ENCODE measurements around the gene ACAD8.
"Not testable (repeated sequence)": the region's sequence is repeated elsewhere in the genome, so short reads cannot be mapped to it uniquely, and the experiment has no call there.

The ACAD8 gene

DNA sequence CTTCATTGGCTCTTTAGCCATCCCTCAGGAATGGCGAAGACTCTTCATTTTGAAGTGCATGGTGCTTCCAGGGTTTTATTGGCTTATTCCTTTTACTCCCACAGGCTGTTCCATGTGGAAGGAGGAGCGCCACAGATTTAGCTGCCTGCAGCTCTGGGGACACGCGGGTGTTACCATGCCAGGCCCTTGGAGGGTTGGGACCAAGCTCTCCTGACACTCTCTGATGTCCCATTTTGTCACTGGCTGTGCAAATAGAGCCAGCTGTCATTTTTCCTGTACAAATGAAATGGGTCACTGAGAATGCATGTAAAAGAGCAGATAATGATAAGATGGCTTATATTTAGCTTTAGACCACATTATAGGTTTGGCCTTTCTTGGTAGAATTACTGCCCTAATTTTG, 9.5 kb upstream of the ACAD8 start:
- Histone ChIP-seq H3K4me3 (ENCODE audit: low read length) (no peak overlapping the region), H3K27ac (ENCODE audit: low read length) (no peak overlapping the region), H3K27me3 (ENCODE audit: insufficient read depth, low read length) (no peaks in the 10 kb centered on the region), H3K4me1 (ENCODE audit: insufficient read depth, low read length) (no peaks in the 10 kb centered on the region), H3K36me3 (ENCODE audit: insufficient read depth, low read depth, low read length) (peaks cover 68% of the 10 kb centered on the region), H3K9ac (ENCODE audit: low read depth, low read length) (no peak overlapping the region), H3K9me3 (ENCODE audit: insufficient read depth, low read depth, low read length) (no peaks in the 10 kb centered on the region)

DNA sequence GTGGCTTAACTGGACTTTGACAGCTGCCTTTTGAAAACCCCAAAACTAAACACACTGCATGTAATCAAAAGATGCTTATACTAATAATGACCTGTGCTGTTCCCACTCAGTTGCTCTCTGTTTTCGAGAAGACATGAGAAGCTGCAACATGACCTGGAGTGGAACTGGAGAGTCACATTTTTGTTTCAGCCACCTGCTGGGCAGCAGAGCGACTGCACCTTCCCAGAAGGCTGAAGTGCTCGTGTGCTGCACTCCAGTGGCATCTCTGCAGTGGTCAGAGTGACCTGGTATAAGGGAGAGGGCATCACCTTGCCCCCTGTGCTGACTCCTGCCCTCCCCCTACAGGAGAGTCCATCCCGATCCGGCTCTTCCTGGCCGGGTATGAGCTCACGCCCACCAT, 8.8 kb upstream of the ACAD8 start:
- Histone ChIP-seq H3K27ac (ENCODE audit: low read length) (no peak overlapping the region), H3K4me3 (ENCODE audit: low read length) (no peak overlapping the region), H3K36me3 (ENCODE audit: insufficient read depth, low read depth, low read length) (peaks cover 71% of the 10 kb centered on the region), H3K4me1 (ENCODE audit: insufficient read depth, low read length) (no peaks in the 10 kb centered on the region), H3K27me3 (ENCODE audit: insufficient read depth, low read length) (no peaks in the 10 kb centered on the region), H3K9ac (ENCODE audit: low read depth, low read length) (no peak overlapping the region), H3K9me3 (ENCODE audit: insufficient read depth, low read depth, low read length) (no peaks in the 10 kb centered on the region)

DNA sequence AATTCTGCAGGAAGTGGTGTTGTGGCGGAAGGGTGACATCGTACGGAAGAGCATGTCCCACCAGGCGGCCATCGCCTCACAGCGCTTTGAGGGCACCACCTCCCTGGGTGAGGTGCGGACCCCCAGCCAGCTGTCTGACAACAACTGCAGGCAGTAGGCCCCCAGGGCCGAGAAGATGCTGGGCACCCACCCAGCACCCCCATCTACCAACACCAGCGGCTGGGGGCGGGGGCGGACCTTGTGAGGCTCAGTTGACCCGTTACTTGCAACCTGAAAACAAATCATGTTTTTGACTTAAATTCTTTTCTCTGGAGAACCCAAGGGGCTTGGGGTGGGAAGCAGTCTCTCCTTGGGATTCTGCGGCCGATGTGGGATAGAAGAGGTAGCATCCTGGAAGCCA, 7.9 kb upstream of the ACAD8 start:
- Histone ChIP-seq H3K4me3 (ENCODE audit: low read length) (no peak overlapping the region), H3K9me3 (ENCODE audit: insufficient read depth, low read depth, low read length) (no peaks in the 10 kb centered on the region), H3K27me3 (ENCODE audit: insufficient read depth, low read length) (no peaks in the 10 kb centered on the region), H3K4me1 (ENCODE audit: insufficient read depth, low read length) (no peaks in the 10 kb centered on the region), H3K9ac (ENCODE audit: low read depth, low read length) (no peak overlapping the region), H3K36me3 (ENCODE audit: insufficient read depth, low read depth, low read length) (peaks cover 77% of the 10 kb centered on the region), H3K27ac (ENCODE audit: low read length) (no peak overlapping the region)

DNA sequence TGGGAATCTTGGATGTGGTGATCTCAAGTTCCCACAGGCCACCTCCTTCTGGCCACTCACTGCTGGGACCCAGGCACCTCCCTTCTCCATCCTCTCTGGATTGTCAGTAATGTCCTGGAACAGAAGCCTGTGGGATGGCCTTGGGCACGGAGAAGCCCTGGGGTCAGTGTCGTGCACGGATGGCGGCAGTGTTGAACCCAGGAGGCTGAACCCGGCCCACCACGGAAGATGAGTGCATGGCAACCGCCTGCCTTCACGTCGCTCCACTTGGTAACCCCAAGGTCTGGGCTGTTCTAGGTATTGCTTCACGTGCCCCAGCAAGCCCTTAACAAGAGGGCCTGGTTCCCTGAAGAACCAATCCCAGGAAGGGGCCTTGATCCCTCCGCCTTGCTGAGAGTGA, 7.3 kb upstream of the ACAD8 start:
- no peaks in the 10 kb centered on the region for H3K4me1 ChIP-seq (ENCODE audit: insufficient read depth, low read length)
- no peak overlapping the region for H3K4me3 ChIP-seq (ENCODE audit: low read length)
- H3K9me3 ChIP-seq (ENCODE audit: insufficient read depth, low read depth, low read length) = no peaks in the 10 kb centered on the region
- H3K27ac ChIP-seq (ENCODE audit: low read length) = no peak overlapping the region
- H3K9ac ChIP-seq (ENCODE audit: low read depth, low read length) = no peak overlapping the region
- H3K27me3 ChIP-seq (ENCODE audit: insufficient read depth, low read length) = no peaks in the 10 kb centered on the region
- peaks cover 84% of the 10 kb centered on the region for H3K36me3 ChIP-seq (ENCODE audit: insufficient read depth, low read depth, low read length)

DNA sequence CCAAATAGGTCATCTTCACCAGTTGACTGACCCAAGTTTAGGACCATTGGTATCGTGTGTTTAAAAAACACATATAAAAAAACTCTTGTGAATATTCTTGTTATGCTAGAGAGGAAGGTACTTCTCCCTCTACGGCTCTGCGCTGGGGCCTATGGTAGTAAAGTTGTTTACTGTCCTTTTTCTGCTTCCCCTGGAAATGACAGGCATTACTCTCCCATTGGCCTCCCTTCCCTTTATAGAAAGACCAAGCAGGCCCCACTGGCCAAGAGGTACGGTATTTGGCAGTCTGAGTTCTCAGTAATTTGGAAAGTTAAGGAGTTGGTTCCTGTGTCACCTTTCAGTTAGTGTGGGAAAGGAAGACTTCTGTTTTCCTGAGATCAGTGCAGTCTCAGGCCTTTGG, 6.7 kb upstream of the ACAD8 start:
- H3K36me3 ChIP-seq (ENCODE audit: insufficient read depth, low read depth, low read length) = peaks cover 84% of the 10 kb centered on the region
- no peaks in the 10 kb centered on the region for H3K27me3 ChIP-seq (ENCODE audit: insufficient read depth, low read length)
- no peaks in the 10 kb centered on the region for H3K9me3 ChIP-seq (ENCODE audit: insufficient read depth, low read depth, low read length)
- H3K4me1 ChIP-seq (ENCODE audit: insufficient read depth, low read length) = peaks cover 6% of the 10 kb centered on the region
- no peak overlapping the region for H3K27ac ChIP-seq (ENCODE audit: low read length)
- H3K4me3 ChIP-seq (ENCODE audit: low read length) = no peak overlapping the region
- H3K9ac ChIP-seq (ENCODE audit: low read depth, low read length) = no peak overlapping the region

DNA sequence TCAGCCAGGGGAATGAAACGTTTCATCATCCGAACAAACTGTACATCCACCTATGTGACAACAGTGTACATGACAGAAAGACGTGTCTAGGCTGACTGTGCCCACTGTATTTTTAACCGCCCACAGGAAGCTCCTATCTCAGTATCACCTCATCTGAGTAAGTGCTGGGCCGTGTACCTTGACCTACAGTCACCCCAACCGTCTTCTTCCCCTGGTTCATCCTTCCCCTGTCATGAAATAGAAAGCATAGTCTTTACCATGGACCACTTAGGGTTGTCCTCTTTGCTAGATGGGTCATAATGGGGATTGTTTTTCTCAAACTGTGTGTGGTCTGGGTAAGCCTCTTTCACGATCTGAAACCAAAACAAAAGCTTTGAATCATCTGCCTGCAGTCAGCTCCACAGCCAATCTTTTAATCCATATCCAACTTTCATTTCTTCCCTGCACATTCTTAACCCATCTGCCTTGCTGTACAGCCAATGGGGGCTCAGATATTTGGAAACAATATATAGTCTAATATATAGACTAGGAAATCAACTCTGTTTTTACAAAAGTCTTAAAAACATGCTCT, 4.4 kb upstream of the ACAD8 start:
- Histone ChIP-seq H3K9ac (ENCODE audit: low read depth, low read length) (no peak overlapping the region; the same call in 1 of the 2 replicates), H3K27ac (ENCODE audit: low read length) (no peak overlapping the region), H3K4me1 (ENCODE audit: insufficient read depth, low read length) (peaks cover 9% of the 10 kb centered on the region), H3K9me3 (ENCODE audit: insufficient read depth, low read depth, low read length) (no peaks in the 10 kb centered on the region), H3K4me3 (ENCODE audit: low read length) (no peak overlapping the region), H3K27me3 (ENCODE audit: insufficient read depth, low read length) (no peaks in the 10 kb centered on the region), H3K36me3 (ENCODE audit: insufficient read depth, low read depth, low read length) (peaks cover 70% of the 10 kb centered on the region)

DNA sequence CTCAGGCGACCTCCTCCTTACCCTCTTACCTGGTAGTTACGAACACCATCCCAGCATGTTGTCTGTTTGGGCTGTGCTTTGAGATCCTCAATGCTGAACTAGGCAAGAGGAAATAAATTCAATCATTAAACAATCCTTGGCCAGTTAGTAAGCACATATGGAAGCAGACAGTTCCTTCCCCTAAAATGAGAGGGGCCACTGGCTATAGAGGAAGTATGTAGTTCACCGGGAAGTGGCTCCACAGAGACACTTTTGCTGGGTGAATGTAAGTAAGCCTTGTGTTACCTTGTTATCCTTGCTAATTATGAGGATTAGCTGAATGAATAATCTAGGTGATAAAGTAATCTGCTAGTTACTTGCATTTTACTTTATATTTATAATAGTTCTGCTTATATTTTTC, 3.1 kb upstream of the ACAD8 start:
- Histone ChIP-seq H3K9me3 (ENCODE audit: insufficient read depth, low read depth, low read length) (no peaks in the 10 kb centered on the region), H3K27me3 (ENCODE audit: insufficient read depth, low read length) (no peaks in the 10 kb centered on the region), H3K9ac (ENCODE audit: low read depth, low read length) (no peak overlapping the region), H3K36me3 (ENCODE audit: insufficient read depth, low read depth, low read length) (peaks cover 59% of the 10 kb centered on the region), H3K4me1 (ENCODE audit: insufficient read depth, low read length) (peaks cover 9% of the 10 kb centered on the region), H3K4me3 (ENCODE audit: low read length) (no peak overlapping the region), H3K27ac (ENCODE audit: low read length) (no peak overlapping the region)

DNA sequence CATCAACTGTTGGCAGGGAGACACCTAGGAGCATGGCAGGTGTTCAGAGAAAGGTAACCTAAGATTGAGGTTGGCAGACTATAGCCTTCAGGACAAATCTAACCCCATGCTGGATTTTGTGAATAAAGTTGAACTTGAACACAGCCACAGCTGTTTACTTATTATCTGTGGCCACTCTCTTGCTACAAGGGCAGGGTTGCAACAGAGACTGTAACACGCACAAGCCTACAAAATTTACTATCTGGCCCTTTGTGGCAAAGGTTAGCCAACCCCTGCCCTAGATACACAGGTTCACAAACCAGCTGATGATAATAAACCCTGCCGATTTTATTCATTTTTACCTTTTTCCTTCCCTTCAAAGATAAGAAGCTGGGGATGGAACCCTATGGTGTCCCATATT, 2.7 kb upstream of the ACAD8 start:
- H3K4me1 ChIP-seq (ENCODE audit: insufficient read depth, low read length) = peaks cover 9% of the 10 kb centered on the region
- no peak overlapping the region for H3K9ac ChIP-seq (ENCODE audit: low read depth, low read length)
- H3K36me3 ChIP-seq (ENCODE audit: insufficient read depth, low read depth, low read length) = peaks cover 58% of the 10 kb centered on the region
- H3K27me3 ChIP-seq (ENCODE audit: insufficient read depth, low read length) = no peaks in the 10 kb centered on the region
- H3K27ac ChIP-seq (ENCODE audit: low read length) = no peak overlapping the region
- H3K4me3 ChIP-seq (ENCODE audit: low read length) = no peak overlapping the region
- H3K9me3 ChIP-seq (ENCODE audit: insufficient read depth, low read depth, low read length) = no peaks in the 10 kb centered on the region

DNA sequence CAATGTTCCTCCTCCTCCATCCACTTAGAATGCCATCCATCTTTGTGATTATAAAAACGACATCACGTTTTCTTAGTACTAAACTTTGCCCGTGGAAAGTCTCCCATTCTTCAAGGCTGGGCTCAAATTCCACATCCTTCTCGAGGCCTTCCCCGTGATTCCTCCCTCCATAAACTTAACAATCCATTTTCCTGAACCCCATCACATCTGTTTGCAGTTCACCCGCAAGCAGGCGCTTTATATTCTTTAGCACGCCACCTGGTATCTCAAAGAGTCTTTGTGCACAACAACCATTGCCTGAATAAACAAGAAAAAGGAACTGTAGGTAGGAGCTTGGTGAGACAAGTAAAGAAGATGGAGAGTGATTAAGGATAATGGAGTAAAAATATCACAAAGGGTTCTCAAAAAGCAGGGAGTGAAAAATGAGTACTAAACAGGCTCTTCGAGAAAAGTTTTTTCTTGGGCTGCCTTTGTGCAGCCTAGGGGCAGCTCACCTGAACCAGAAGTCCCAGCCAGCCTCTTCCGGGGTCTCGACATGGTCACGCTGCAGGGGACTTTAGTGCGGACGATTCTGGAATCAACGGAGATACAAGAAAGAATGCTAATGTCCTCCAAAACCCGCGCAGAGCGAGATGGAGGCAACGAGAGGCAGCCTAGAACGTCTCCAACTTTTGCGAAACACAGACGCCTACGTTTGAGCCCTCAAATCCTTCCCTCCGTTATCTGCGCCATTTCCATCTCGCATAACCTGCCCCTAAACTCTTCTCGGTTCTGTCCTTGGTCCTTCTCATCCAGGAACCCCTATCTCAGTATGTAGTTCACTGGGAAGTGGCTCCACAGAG, 801 bp upstream of the ACAD8 start:
- Histone ChIP-seq H3K4me1 (ENCODE audit: insufficient read depth, low read length) (peaks cover 9% of the 10 kb centered on the region), H3K9ac (ENCODE audit: low read depth, low read length) (peak overlapping the region; percentile 93), H3K27ac (ENCODE audit: low read length) (peak overlapping the region; percentile 55), H3K9me3 (ENCODE audit: insufficient read depth, low read depth, low read length) (no peaks in the 10 kb centered on the region), H3K4me3 (ENCODE audit: low read length) (peak overlapping the region; percentile 100), H3K27me3 (ENCODE audit: insufficient read depth, low read length) (no peaks in the 10 kb centered on the region), H3K36me3 (ENCODE audit: insufficient read depth, low read depth, low read length) (peaks cover 50% of the 10 kb centered on the region)

DNA sequence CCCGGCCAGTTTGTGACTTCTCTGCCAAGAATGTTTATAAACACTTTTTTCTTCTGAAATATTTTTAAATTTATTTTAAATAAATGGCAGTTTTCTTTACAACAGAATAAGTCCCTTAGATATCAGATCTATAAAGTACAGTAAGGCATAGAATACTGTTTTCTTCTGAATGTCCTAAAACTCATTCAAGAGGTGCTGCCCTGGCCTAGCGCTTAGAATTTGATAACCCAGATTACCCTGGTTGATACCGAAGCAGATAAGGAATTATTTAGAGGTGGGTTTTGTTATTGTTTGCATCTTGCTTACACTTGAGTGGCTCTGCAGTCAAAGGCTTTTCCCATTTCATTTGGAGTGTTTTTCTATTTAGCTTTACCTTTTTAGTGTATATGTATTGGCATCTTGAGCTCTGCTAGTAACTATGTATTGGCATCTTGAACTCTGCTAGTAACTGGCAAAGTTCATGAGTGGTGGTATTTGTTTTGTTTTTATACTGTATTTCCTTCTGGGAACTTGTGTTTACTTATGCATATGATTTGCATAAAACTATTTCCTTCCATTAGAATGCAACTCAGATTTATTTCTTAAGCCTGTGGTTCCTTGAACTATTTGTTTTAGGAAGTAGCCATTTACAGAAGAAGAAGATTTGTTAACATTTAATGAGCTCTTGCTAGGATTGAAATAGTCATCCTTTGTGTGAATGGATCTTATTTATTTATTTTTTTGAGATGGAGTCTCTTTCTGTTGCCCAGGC, 1.2 kb downstream of the ACAD8 start:
- Histone ChIP-seq H3K9ac (ENCODE audit: low read depth, low read length) (peak overlapping the region; percentile 77; the same call in 1 of the 2 replicates), H3K4me1 (ENCODE audit: insufficient read depth, low read length) (peaks cover 9% of the 10 kb centered on the region), H3K9me3 (ENCODE audit: insufficient read depth, low read depth, low read length) (no peaks in the 10 kb centered on the region), H3K27me3 (ENCODE audit: insufficient read depth, low read length) (no peaks in the 10 kb centered on the region), H3K36me3 (ENCODE audit: insufficient read depth, low read depth, low read length) (peaks cover 48% of the 10 kb centered on the region), H3K4me3 (ENCODE audit: low read length) (peak overlapping the region; percentile 100), H3K27ac (ENCODE audit: low read length) (no peak overlapping the region)

DNA sequence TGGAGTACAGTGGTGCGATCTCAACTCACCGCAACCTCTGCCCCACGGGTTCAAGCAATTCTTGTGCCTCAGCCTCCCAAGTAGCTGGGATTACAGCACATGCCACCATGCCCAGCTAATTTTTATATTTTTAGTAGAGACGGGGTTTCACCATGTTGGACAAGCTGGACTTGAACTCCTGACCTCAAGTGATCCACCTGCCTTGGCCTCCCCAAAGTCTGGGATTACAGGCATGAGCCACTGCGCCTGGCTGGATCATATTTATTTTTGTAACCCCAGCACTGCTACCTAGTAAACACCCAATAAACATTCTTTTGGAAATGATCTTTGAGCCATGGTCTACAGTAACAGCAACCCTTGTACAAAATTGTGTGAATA, 1.8 kb downstream of the ACAD8 start:
- Histone ChIP-seq H3K36me3 (ENCODE audit: insufficient read depth, low read depth, low read length) (peaks cover 48% of the 10 kb centered on the region), H3K4me3 (ENCODE audit: low read length) (0 out of 2 replicates have a peak overlapping the region, but pooled peaks have one; percentile 100)
- not testable (repeated sequence) for H3K27me3 ChIP-seq (ENCODE audit: insufficient read depth, low read length); H3K9ac ChIP-seq (ENCODE audit: low read depth, low read length); H3K4me1 ChIP-seq (ENCODE audit: insufficient read depth, low read length); H3K9me3 ChIP-seq (ENCODE audit: insufficient read depth, low read depth, low read length); H3K27ac ChIP-seq (ENCODE audit: low read length)

DNA sequence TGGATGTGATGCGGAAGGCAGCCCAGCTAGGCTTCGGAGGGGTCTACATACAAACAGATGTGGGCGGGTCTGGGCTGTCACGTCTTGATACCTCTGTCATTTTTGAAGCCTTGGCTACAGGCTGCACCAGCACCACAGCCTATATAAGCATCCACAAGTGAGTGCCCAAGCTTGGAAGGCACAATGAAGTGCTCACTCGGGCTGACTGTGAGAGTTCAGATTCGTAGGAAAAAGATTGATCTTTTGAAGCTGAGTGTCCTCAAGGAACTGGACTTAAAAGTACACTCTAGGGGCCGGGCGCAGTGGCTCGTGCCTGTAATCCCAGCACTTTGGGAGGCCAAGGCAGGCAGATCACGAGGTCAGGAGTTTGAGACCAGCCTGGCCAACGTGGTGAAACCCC, 3.7 kb downstream of the ACAD8 start:
- Histone ChIP-seq H3K27me3 (ENCODE audit: insufficient read depth, low read length) (no peaks in the 10 kb centered on the region), H3K36me3 (ENCODE audit: insufficient read depth, low read depth, low read length) (peaks cover 53% of the 10 kb centered on the region), H3K9me3 (ENCODE audit: insufficient read depth, low read depth, low read length) (no peaks in the 10 kb centered on the region), H3K27ac (ENCODE audit: low read length) (no peak overlapping the region), H3K9ac (ENCODE audit: low read depth, low read length) (no peak overlapping the region), H3K4me1 (ENCODE audit: insufficient read depth, low read length) (no peaks in the 10 kb centered on the region), H3K4me3 (ENCODE audit: low read length) (no peak overlapping the region)

All from iPS-20b (cell line).